Stimulated activated CD4-positive, alpha-beta T cell treated with anti-CD3 and anti-CD28 coated beads, TNF-alpha, amount 100 ng/mL, for 4 hours (primary cell): ENCODE data around the gene HMGA1.
"Not testable (repeated sequence)": the region's sequence is repeated elsewhere in the genome, so short reads cannot be mapped to it uniquely, and the experiment has no call there.

Source experiments
- DNase-seq, 3 experiments: peaks; one replicate each; pipeline ENCODE4 v3.0.0-alpha.2; 2020; ENCODE audit warnings: low read depth in 3 of 3

The HMGA1 gene

DNA sequence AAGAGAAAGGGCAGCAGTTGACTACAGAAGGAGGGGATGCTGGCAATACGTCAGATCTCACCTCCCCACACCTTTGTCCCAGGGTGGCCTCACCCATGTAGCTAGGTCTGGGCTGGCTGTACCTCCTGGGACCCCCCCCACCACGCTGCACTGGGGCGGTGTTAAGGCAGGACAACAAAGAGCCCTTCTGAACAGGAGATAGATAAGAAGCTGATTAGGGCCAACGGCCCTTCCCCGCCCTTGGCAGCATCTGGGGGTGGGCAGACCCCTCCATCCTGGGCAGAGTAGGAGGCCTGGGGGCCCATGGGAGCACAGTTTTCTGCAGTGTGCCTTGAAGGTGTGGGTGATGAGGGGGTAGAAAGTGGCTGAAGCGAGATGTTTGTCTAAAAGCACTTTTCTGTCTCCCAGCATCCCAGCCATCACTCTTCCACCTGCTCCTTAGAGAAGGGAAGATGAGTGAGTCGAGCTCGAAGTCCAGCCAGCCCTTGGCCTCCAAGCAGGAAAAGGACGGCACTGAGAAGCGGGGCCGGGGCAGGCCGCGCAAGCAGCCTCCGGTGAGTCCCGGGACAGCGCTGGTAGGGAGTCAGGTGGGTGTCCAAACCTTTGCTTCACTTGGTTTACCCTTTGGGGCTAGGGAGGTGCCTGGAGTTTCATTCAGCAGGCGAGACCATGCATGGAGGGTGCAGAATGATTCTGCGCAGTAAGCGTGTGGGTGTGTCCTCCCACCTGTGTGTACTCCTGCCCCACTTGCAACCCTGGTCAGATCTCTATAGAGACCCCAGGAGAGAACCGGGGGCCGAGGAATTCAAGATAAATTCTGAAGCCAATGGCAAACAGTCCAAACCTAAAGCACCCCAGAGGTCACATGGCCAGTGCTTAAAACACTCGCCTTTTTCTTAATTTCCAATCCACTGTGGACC is 3.9 kb downstream of the HMGA1 start:
- DNase-seq, result no peak

DNA sequence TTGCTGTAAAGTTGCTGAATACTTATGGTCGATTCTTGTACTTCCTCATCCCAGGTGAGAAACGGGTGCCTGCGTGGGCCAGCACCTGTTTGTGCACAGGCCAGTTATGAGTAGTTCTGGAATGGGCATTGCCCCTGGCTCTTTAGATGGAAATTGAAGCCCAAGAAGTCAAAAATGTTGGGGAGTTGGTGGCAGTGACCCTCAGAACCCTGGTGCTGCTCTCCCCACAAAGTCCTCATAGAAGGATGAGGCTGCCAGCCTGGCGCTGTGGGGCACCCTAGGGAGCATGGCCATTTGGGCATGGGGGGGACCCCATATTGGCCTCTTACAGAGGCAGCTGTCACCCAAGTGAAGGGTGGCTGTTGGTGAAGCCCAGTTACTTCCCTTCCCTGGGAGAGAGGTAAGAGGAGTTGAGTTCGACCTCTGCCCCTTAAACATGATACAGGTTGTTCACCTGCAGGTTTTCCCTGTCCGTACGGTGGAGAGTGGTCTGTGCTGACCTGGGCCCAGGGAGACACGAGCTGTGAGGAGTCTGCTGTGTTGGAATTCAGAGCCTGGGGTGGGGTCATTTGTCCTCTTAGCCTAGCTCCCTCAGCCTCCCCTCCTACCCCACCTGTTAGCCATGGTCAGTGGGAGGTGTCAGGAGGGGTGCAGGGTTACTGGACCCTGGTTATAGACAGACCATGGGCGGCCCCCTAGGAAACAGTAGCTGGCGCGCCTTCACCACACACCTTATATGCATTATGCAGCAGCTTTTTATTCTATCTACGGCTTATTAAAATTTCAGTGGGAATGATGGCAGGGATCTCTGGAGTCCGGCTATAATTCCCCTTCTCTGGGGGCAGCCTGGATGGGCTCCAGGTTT is 4.9 kb downstream of the HMGA1 start:
- DNase-seq, result no peak

DNA sequence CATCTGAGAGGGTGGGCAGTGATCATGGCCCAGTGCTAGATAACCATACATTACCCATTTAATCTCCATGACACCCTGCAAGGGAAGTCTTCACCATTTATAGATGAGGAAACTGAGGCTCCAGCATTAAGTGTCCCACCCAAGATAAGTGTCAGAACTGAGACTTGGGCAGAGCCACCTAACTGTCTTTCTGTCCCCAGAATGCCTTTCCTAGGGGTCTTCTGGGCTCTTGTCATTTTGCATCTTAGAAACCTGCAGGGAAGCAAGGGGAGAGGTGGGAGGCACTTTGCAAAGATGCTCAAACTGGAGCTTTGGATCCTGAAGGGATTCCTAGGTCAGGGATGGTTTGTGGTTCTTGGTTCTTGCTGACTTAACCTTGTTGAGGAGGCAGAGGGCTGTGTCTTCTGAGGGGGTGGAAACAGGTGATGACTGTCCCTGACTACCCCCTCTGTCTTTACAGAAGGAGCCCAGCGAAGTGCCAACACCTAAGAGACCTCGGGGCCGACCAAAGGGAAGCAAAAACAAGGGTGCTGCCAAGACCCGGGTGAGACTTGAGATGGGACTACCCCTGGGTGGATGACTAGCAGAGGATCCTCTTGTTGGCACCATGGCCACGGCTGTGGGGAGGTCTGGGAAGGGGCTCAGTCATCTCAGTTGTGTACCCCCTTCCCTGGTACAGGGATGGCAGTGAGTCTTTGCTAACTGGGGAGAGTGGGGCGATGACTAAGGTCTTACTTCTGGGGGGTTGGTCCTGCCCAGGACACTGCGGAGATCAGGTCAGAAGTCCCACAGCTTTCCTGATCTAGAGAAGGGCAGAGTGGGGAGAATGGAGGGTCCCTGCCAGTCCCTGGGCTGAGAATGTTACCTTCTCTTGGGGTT is 5.8 kb downstream of the HMGA1 start:
- no peak for DNase-seq

GRCh38 chr6:34243131-34243771 is 6.6 kb downstream of the HMGA1 start:
- no peak for DNase-seq

DNA sequence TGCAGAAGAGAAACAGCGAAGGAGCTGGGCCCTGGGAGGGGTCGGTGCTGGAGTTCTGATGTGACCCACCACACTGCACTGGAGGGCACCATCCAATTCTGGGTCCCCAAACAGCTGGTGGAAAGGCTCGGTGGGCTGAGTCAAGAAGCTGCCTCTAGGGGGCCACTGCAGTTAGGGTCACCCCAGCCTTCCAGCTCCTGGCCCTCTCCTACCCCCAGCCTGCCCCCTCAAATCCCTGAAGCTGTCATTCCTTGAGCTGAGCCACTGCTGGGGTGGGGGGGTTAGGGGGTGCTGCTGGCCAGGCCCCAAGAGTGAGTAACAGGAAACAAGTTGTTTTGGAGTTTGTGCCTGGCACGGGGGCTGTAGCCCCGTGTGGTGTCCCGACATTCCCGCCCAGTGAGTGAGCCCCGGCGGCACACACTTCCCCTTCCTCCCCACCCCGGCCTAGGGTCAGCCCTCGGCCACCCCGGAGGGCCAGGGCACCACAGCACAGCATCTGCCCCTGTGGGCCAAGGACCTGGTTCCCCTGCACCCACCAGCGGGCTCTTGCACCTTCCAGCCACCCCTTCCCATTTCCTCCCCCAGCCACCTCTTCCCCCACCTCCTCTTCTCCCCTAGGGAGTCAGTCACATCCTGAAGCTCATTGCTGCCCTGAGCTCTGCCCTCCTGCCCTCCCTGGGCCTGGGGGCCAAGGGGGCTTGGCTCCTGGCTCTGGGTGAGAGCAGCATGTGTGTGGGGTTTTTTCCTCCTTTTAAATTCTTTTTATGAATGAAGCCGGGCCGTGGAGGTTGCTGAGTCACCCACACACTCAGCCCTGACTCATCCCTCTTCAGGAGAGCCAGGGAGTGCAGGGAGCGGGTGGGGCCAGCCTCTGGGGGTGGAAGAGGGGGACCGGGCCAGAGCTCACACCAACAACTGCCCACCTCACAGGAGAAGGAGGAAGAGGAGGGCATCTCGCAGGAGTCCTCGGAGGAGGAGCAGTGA is 7.5 kb downstream of the HMGA1 start:
- peak in 2 of 3 experiments; percentile 58 to 59 for DNase-seq

- not testable (repeated sequence) for DNase-seq
These were observed 8.5 kb downstream of the HMGA1 start for GRCh38 chr6:34245032-34245760.

GRCh38 chr6:34245761-34246140 is 9.1 kb downstream of the HMGA1 start:
- DNase-seq, result not testable (repeated sequence)

DNA sequence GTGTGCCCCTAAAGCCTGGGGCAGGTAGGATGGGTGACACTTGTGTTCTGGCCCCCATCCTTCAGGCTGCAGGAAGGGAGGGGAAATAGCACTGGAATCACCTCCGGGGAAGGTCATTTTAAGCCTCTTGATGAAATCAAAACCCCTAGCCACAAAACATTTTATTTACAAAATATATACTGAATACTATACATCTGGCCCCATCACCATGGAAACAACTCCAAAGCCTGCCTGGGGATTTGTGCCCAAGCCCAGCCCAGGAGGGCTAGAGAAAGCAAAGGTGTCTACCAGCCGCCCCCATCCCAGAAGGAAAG is 9.5 kb downstream of the HMGA1 start:
- no peak for DNase-seq

DNA sequence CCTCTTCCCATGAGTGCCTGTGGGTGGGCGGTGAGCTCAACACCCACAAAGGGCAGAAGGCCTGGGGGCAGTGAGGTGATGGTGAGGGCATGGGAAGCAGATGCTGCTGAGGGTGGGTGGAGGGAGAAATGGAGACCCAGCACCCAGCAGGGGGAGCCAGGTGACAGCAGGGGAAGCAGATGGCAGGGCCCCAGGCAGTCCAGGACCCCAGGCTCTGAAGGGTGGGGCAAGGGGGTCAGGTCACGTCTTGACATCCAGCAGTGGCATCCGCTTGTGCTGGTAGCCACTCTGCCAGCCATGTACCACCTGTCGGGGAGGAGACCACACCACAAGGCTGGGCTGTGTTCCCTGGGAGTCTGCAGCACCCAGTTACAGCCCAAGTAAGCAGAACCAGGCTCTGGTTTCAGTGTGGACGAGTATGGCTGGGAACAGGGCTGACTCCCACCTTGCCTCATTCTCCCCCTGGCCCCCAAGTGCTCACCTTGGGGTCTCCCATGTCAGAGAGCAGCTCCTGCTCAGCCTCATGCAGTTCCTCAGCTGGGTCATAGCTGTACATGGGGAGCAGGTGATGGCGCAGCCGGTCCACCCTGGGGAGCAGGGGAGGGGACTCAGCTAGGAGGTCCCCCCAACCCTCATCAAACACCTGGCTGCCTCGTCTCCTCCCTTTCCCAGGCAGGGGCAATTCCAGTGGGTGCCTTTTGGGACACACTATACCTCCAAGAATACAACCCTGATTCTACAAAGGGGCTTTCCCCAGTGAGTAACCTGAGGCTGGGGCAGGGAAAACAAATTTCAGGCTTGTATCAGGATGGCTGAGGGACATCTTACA is 10.1 kb downstream of the HMGA1 start:
- no peak for DNase-seq

GRCh38 chr6:34247481-34248197 is 11.0 kb downstream of the HMGA1 start:
- no peak for DNase-seq

GRCh38 chr6:34248198-34248726 is 11.6 kb downstream of the HMGA1 start:
- no peak for DNase-seq

DNA sequence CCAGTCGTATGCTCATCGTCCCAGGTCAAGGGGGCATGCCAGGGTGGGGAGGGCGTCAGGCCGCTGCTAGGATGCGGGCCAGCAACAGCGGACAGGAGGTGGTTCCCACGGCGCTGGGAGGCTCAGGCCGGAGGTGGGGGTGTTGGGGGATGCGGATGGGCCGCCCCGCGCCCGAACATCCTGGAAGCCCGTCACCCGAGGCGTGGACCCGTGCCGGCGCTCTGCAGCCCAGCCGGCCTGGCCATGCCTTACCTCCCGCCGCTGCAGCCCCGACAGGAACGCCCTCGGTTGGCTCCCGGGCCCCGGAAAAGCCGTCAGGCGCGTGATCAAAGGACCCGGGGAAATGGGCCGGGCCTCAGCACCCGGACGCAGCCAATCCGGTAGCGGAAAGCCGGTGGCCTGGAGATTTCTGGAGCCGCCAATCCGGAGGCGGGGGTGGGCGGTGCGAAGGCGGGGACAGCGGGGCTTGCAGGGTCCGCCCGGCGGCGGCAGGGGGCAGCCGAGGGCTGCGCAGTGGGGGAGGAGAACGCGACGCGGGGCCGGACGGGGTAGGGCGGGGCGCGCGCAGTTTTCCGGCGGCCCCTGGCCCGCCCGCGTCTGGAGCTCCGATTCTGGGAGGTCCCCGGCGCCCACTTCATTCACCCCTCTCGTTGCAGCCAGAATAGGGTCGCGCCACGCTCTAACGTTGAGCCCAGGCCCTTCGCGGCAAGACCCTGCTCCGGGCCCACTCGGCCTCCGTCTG is 12.2 kb downstream of the HMGA1 start, which contains the start of gene SMIM29:
Gene SMIM29 (minus strand): TSS at position 280 of the 742 bp plus-strand sequence. CDS start 1,215 bp downstream, outside the sequence.
- peak; percentile 94 to 99 (median 96) for DNase-seq

DNA sequence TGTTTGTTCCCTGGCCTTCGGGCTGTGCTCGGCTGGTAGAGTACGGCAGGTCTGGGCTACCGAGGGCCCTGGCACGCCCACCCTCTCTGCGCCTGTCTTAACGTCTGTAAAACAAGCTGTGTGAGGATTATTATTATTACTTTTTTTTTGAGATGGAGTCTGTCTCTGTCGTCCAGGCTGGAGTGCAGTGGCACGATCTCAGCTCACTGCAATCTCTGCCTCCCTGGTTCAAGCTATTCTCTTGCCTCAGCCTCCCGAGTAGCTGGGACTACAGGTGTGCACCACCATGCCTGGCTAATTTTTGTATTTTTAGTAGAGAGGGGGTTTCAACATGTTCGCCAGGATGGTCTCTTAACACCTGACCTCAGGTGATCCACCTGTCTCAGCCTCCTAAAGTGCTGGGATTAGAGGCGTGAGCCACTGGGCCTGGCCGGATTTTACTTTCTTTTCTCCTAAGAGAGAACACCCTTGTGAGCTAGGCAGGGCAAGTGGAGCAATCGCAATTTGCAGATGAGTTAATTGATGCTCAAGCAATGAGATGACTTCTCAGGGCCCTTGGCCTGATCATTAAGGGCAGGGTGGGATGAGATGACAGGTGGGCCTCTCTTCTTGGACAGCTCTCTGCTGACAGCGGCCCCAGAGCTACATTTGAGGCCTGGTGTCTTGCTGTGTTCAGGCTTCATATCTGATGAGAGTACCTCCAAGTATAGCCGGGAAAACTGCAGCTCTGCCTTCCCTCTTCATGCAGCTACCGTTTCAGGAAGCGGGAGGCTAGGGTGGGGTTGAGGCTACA is 13.0 kb downstream of the HMGA1 start:
- DNase-seq, result no peak

DNA sequence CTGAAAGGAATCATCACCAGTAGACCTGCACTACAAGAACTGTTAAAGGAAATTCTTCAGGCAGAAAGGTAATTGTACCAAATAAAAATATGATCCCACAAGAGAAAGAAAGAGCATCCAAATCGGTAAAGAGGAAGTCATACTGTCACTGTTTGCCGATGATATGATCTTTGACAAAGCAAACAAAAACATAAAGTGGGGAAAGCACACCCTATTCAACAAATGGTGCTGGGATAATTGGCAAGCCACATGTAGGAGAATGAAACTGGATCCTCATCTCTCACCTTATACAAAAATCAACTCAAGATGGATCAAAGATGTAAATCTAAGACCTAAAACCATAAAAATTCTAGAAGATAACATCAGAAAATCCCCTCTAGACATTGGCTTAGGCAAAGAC is 15.7 kb downstream of the HMGA1 start:
- not testable (repeated sequence) for DNase-seq

GRCh38 chr6:34259529-34260069 is 22.9 kb downstream of the HMGA1 start:
- DNase-seq, result no peak
